ENCODE data around the gene CSNK1E.

Gene CSNK1E

DNA sequence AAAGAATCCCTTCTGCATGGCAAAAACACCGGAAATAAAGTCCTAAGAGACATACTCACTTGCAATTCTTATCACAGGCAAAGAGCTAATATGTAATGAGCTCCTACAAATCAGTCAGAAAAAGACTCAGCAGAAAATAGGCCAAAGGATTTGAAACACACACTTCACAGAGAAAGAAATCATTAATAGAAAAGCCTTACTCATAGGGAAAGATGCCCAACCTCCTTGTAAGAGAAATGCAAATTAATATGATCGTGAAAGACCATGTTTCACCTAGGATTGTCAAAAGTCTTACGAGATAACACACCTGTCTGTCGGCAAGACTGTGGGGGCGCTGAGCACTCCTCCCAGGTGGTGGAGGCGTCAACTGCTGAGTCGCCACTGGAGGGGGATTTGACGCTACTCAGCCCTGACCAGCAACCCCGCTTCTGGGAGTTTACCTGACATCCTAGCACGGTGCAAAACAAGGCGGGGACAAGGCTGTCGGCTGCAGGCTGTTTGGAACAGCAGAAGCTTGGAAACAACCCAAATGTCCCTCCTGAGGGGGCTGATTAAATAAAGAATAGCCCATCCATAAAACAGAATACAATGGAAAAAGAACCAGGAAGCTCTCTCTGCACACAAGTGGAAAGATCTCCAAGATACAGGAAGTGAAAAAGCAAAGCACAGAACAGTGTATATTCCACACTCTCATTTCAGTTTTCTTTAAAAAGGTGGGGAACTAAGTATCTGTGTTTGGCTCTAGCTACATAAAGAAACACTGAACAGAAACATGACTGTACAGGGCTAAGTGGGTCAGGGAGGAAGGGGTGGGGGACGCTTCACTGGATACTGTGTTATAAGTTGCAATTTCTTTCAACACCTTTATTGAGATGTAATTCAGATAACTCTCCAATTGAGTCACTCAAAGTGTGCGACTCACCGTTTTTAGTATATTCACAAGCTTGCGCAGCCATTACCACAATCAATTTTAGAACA, 11.5 kb downstream of the CSNK1E start:
- peak; percentile 12 to 53 (median 34) for DNase-seq

DNA sequence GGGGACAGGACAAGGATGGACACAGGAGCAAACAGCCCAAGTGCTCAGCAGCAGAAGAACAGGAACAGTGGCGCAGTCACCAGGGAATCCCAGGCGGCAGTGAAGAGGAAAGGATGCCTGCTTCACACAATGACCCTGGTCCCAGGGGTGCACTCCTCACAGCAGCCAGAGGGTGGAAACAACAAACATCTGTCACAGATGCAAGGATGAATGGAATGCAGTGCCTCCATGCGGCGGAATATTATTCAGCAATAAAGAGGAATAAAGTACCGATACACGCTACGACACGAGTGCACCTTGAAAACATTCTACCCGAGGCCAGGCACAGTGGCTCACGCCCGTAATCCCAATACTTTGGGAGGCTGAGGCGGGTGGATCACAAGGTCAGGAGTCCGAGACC, 12.7 kb downstream of the CSNK1E start:
- no peak for DNase-seq

DNA sequence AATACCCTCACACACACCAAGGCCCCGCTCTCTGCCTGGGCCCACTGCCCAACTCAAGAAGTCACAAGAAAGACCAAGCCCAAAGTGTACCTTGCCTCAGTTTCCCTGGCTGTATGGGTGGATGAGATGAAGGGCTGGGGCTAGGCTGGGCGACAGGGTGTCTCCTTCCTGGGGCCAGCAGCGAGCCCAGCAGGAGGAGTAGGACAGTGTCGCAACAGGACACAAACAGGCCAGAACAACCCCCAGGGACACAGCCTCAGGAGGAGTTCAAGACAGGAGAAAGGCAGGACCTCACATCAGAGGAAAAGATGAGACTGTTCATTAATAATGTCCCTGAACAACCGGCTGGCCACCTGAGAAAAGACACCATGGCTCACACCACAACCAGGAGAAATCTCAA, 13.3 kb downstream of the CSNK1E start:
- DNase-seq, result no peak

DNA sequence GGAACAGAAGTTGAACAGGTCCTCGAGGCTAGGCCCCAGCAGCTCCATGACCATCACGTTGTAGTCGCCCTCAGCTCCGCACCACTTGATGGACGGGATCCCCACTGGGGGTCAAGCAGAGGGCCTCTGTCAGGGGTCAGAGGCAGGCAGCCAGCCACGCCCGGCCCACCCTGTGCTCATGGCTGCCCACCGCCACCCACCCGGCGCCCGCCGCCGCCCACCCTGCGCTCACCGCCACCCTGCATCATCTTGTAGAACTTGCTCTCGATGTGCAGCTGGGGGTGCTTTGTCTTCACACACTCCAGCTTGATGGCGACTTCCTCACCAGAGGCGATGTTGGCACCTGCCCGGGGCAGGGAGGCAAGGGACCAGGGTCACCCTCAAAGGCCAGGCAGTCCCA, 14.3 kb downstream of the CSNK1E start:
- DNase-seq, result no peak

DNA sequence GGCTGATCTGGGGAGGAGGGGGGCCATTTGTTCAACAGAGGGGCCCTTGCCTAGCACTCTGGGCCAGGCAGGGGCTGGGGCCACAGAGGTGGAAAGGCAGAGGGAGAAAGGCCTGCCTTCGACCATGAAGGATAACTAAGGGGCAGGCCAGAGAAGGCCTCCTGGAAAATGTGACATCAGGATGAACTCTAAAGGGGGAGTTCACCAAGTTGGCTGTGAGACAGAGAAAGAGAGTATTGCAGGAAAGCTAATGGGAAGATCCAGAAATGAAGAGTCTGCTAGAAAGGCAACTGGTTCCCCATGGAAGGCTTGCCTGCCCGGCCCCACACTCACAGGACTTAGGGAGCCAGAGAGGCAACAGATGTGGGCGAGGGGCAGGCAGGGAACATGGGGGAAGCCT, 16.3 kb downstream of the CSNK1E start:
- DNase-seq, result no peak

DNA sequence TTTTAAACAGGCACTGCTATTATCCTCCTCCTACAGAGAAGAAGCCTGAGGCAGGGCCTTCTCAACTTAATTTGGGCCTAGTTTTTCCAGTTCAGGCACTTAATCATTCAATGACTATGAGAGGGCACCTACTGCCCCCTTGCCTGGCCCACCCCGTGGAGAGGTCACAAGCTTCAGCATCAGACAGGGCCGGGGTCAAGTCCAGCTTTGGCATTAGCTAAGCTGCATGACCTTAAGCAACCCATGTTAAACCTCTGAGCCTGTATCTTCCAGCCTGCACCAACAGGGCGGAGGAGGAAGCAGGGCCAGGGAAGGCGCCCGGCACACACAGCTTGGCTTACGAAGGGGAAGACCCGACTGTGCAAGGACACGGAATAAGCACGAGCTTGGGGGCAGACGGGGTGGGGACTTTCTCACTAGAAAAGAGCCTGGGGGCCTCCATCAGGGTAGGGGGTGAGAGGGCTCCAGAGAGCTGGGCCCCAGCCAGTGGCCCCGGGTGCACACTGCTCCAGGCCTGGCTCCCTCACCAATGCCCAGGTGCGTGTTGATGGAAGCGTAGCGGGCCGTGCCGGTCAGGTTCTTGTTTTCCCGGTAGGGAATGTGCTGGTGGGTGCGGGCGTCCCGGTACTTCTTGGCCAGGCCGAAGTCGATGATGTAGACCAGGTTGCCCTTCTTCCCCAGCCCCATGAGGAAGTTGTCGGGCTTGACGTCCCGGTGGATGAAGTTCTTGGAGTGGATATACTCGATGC, 16.9 kb downstream of the CSNK1E start:
- DNase-seq, result no peak

DNA sequence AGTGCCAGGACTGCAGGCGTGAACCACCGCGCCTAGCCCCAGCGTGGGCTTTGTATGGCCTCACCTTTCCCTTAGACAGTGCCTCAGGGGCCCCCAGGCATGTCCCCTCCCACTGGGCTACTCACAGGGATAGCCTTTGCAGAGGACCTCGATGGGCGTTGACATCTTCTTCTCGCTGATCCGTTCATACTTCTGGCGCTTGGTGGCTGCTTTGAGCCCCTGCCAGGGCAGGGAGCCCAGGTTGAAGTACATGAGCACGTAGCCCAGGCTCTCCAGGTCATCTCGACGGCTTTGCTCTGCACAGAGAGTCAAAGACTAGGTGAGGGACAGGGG, 17.5 kb downstream of the CSNK1E start:
- no peak for DNase-seq

DNA sequence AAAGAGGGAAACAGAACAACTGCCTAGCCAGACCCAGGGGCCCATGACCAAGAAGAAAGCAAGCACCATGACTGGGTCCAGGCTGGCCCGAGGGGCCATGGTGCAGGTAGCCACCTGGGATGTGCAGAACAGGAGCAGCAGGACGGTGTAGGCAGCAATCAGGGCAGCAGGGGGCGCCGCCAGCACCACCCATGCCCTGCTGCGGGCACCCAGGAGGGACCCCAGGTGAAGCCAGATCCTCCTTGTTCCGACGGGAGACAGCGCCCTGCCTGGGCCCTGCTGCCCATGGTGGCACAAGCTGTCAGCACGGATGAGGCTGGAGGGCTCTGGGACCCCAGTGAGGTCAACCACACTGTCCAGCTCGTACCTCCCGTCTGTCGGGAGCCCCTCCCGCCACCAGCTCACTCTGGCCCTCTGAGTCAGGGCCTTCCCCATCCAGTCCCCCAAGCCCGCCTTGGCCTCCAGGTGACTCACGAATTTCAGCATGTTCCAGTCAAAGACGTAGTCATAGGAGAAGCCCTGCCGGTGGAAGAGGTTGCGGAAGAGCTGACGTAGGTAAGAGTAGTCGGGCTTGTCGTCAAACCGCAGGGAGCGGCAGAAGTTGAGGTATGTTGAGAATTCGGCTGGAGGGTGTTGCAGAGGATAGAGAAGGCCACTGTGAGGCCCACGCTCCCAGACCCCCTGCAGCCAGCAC, 18.8 kb downstream of the CSNK1E start:
- DNase-seq, result peak in 1 of 4 experiments; percentile 42

DNA sequence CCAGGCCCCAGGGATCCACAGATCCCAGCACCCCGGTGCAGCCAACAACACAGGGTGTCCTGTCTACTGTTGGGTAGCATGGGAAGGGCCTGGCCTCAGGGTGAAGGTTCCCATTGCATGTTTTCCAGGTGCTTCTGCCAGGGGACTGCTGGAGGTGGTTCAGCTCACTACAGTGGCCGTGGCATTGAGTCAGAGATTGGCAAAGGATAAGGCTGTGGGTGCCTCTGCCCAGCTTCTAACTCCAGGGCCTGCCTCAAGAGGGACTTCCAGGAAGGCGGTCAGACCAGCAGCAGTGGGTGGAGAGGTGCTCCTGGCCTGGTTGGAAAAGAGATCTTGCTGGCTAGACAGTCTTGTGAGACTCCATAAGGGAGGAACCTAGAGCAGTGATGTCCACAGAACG, 20.9 kb downstream of the CSNK1E start:
- no peak for DNase-seq

DNA sequence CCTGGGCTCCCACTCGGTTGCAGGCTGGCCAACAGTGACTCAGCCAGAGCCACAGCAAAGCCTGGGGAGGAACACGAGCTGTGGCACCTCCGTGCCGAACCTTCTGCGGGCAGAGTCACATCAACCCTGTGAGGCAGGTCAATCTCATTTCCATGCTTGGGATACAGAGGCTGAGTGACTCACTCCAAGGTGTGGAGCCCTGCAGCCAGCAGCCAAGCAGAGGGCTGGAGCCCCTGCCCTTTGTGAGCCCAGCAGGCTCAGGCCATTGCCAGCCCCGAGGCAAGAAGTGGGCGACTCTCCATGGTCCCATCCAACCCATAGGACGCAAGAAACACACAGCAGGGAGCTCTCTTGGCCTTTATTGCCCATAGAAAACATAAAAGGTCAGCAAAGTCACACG, 21.4 kb downstream of the CSNK1E start:
- no peak for DNase-seq

DNA sequence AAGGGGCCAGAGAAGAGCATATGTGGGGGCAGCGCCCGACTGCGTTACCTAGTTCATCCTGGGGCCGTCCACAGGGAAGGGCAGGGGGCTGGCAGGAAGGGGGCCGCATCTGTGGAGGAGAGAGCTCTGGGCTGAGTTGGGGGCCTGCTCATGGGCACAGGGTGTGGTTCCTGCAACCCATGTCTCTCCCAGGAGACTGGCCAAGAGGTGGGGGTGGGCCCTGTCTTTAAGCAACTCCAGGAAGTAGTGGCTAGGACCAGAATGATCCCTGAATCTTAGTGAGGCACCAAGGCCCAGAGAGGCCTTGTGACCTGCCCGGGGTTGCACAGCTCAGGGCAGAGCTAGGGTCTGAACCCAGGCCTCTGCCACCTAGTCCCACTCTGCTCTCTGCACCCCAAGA, 21.9 kb downstream of the CSNK1E start:
- DNase-seq, result no peak

DNA sequence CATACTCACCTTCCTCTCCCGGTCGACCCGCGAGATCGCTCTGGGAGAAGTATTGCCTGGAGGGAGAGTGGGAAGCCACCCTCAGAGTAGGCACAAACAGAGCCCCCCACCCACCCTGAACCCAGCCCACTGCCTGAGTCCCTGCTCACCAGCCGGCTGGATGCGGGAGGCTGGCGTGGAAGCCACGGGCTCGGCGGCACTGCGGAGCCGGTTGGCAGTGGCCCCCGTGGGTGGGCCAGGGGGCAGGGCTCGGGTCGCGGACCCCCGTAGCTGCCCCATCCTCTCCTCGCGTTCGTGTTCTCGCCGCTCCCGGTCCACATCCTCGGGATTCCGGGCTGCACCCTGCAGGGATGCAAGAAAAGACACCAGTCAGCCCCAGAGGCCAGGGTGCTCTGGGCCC, 23.0 kb downstream of the CSNK1E start:
- DNase-seq, result no peak

DNA sequence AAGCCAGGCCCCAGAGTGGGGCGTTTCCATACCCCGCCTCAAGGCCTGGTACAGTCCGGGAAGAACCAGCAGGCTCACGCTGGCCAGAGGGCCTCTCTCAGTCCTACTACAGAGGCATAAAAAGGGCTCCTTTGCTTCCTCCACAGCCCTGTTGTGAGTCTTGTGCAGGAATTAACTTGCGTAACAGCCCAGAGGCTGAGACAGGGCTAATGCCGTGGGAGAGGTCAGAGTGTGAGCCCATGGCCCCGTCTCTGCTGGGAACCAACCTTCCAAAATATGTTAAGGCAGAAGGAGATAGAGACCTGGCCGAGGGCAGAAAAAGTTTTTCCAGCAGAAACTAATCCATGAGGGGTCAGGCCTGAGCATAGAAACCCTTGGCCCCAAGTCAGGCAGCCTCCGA, 24.5 kb downstream of the CSNK1E start:
- DNase-seq, result peak in 1 of 4 experiments; percentile 23

DNA sequence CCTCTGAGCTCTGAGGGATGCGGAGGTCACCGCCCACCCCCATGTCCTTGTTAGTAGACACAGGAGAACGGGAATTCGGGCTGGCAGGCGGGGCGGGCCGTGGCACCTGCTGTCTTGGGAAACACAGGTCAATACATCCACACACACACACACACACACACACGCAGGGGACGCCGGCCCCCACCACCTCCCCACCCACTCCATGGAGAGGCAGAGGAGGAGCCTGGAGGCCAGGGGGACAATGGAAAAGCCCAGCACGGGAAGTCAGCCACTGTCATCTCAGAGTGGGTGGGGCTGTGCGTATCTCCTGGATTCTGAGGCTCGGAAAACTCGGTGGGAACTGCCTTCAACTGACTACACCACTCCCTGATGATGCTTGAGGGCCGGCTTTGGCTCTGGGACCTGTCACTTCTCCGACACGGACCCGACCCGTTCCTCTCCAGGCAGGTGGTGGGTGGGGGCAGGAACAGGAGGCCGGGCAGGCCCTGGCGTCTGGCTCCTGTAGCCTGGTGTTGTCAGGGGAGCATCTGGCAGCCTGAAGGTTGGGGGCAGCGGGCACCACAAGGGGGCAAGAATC, 25.9 kb downstream of the CSNK1E start:
- DNase-seq, result no peak

DNA sequence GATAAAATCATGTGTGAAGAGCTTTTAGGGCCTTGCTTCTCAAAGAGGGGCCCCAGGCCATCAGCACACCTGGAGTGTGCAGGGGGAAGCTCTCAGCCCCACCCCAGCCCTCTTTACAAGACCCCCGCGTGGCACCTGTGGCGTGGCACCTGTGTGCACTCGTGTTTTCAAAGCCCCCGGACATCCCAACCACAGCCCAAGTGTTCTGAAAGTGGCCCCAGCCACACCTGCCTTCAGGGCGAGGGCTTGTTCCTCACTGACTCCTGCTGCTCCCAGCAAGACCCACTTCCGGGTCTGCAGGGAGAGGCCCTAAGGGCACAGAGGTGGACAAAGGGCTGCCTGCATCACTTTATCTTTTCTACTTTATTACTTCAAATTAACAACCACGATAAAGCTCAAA, 26.9 kb downstream of the CSNK1E start:
- no peak for DNase-seq

DNA sequence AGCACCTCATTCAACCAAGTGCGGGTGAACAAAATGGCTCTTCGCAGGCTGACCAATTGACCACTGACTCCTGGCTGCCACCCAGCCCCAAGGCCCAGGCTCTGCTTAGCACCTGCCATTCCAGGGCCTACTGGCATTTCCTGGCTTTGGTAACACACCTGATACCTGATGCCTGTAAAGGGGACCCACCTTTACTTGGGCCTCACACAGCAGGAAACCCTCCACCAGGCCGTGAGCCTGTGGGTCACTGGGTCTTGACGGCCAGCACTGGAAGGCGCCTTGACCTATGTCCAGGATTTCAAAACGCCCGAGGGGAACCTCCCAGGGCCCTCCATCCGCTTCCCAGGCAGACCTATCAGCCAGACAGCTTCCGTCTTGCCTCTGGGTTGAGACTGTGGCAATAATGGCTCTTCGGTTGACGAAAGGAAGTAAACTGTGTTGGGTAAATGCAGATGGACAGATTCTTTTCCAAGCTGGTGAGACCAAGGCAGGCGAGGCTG, 27.6 kb downstream of the CSNK1E start:
- DNase-seq, result peak; percentile 6 to 55 (median 43)

DNA sequence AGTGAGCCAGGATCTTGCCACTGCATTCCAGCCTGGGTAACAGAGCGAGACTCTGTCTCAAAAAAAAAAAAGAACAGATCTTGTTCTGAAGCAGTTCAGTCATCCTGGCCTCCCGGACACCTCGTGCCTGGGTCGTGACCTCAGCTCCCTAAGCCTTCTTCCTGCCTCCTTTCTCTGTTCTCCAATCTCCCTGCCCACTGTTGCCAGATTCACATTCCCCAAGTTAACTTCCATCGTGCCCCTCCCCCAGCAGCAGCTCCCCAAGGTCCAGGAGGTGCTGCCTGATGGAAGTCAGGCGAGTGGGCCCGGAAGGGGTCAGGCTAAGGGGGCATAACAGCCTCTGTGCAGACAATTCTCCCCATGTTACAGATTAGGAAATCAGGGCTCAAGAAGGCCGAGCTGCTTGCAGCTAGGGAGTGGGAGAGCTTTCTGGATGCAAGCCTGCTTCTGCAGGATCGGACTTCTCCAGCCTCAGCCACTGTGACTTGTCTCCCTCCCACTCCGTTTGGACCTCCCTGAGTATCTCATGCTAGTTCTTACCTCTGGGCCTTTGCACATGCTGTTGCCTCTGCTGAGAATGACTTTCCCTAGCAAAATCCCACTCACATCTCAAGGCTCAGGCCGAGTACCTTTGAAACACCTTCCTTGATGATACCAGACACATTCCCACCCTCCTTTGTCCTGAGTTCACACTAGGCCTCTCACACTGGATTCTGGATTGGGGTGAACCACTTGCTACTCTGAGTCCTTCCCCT, 30.1 kb downstream of the CSNK1E start:
- no peak for DNase-seq

DNA sequence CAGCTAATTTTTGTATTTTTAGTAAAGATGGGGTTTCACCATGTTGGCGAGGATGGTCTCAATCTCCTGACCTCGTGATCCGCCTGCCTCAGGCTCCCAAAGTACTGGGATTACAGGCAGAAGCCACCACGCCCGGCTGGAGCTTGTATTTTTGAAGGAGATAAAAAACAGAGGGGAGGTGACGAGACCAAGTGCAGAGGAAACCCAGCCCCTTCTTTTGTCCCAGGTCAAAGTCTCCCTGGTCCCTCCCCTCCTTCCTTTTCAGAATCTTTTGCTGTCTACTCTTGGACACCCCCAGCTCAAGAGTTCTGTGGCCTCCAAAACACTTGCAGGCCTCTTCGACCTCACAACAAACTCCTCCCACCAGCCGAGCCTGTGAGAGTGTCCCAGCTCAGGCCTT, 32.2 kb downstream of the CSNK1E start:
- no peak for DNase-seq

DNA sequence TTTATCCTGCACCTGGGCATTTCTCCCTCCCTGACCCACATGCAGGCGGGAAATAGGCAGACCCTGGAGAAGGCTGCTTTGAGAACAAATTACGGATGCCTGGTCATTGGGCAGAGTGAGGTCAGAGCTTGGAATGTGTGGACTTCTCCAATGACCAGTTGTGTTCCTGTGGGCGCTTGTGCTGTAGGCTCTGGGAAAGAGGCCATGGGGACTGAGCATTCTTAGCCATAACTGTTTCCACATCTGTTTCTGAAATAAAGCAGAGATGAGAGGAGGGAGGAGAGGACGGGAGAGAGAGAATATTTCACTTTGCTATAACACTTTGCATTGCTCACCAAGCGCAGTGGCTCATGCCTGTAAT, 33.2 kb downstream of the CSNK1E start:
- DNase-seq, result no peak

DNA sequence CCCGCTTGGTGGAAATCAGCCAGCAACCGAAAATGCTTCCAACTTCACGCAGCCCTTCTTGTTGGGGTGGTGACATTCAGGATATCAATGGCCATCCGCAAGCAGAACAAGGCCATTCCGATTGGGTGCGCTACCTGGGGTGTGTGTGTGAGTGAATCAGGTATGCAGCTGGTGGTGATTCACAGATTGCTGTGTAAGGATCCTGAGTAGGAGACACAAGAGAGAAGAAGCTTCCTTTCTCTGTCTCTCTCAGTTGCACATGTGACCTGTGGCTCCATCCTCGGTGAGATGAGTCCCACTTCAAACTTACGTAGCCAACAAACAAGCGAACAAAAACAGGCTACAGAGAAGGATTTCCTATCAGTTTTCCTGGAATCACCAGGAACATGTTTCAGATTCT, 34.8 kb downstream of the CSNK1E start:
- no peak for DNase-seq

DNA sequence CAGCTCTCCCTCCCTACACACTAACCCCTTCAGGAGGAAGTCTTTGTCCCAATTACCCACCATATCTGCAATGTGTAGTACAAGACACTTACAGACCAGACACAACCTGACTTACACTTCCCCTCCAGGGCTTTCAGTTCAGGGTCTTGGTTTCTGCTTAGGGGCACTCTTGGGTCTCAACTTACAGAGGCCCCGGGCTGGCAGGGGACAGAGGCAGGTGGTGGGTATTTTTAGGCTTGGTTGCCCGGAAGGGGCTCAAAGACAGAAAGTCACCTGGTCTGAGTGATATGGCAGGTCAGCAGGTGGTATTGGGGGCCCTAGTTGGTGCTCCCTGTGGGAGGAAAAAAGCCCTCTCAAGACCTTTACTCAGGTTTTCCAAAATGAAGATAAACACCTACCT, 41.1 kb downstream of the CSNK1E start:
- no peak for DNase-seq
